Stomach smooth muscle (tissue), 2 donors: ENCODE results near the gene IL1RAP.
"Not testable (repeated sequence)": the region's sequence is repeated elsewhere in the genome, so short reads cannot be mapped to it uniquely, and the experiment has no call there.

Source experiments
- H3K27ac ChIP-seq: one replicate; pipeline ENCODE4 v1.7.0; 2013; ENCODE audit warnings: mild to moderate bottlenecking, low read length, inconsistent platforms
- H3K27me3 ChIP-seq, 2 donors: one replicate each; pipeline ENCODE4 v1.7.0; 2013; ENCODE audit warnings: low read length in 2 of 2; ENCODE audit not compliant: insufficient read depth in 2 of 2, control insufficient read depth in 1 of 2
- H3K36me3 ChIP-seq, 2 donors: one replicate each; pipeline ENCODE4 v1.7.0; 2013; ENCODE audit warnings: low read length in 2 of 2; ENCODE audit not compliant: control insufficient read depth in 2 of 2, insufficient read depth in 2 of 2
- H3K4me1 ChIP-seq: one replicate; pipeline ENCODE4 v1.7.0; 2013; ENCODE audit warnings: low read length; ENCODE audit not compliant: control insufficient read depth, insufficient read depth
- H3K4me3 ChIP-seq, 2 donors: one replicate each; pipeline ENCODE4 v1.7.0; 2013; ENCODE audit warnings: low read length in 2 of 2
- H3K9ac ChIP-seq, 2 donors: one replicate each; pipeline ENCODE4 v1.7.0; 2013; ENCODE audit warnings: low read length in 2 of 2, mild to moderate bottlenecking in 1 of 2
- H3K9me3 ChIP-seq, 2 donors: one replicate each; pipeline ENCODE4 v1.7.0; 2013; ENCODE audit warnings: low read length in 2 of 2; ENCODE audit not compliant: control insufficient read depth in 2 of 2
- donor health status: healthy.
- donor health status: Pancreatic carcinoma.

The IL1RAP gene

DNA sequence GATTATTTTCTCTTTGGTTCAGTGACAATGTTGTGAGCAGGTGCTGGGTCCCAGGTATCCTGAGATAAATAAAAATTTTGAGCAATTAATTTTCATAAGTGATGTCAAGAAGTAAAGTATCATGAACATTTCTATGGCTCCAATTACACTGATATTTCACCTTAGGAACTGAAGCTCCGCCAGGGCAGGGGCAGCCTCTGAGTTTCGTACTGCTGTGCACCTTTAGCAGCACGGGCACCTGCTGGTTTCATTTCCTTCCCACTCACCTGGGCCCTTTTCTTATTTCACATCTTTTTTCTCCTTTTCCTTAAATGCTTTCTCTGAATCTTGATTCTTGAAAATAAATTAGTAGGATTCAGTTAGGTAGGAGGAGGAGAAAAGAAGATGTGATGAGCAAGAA lies 1.2 kb upstream of the IL1RAP start:
- H3K36me3 ChIP-seq = no peaks in the 10 kb centered on the region
- no peak overlapping the region for H3K4me3 ChIP-seq
- H3K27me3 ChIP-seq = peaks cover 0 to 2% of the 10 kb centered on the region in 2 donors
- H3K27ac ChIP-seq = no peak overlapping the region
- H3K9ac ChIP-seq = no peak overlapping the region
- no peaks in the 10 kb centered on the region for H3K4me1 ChIP-seq
- no peaks in the 10 kb centered on the region for H3K9me3 ChIP-seq

DNA sequence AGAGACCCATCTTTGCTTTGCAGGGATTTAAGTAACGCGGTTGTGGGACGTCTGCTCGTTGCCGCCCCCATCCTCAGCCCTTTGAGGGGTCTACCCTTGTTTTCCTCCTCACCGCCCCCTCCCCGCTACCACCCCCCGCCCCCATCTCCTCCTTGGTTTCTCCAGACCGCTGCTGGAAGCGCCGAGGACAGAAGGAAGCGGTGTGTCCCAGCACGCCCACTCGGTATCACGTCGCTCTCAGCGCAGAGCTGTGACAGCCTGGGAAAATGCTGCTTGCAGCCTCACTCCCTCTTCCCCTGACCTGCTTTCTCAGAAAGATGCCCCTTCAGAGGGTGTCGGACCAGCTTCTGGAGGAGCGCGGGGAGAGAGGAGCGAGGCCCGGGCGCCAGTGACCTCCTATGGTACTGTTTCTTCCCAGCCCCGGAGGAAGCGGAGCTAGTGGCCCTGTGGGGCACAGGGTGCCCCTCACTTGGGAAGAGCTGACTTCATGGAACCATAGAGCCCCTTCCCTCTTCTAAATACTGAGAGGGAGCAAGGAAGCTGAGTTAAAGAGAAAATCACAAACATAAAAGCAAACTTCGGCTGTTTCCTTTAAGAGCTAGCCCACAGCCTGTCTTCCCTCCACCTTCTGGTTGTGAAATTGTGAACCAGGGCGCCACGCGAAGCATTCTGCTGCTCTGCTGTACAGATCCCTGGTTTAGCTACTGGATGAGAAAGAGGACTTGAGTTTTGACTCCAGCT lies 698 bp downstream of the IL1RAP start:
- H3K9ac ChIP-seq = peak overlapping the region; percentile 71 to 77
- peaks cover 0 to 2% of the 10 kb centered on the region in 2 donors for H3K27me3 ChIP-seq
- H3K4me3 ChIP-seq = peak overlapping the region; percentile 92 to 93
- H3K27ac ChIP-seq = no peak overlapping the region
- no peaks in the 10 kb centered on the region for H3K9me3 ChIP-seq
- H3K4me1 ChIP-seq = no peaks in the 10 kb centered on the region
- H3K36me3 ChIP-seq = no peaks in the 10 kb centered on the region

DNA sequence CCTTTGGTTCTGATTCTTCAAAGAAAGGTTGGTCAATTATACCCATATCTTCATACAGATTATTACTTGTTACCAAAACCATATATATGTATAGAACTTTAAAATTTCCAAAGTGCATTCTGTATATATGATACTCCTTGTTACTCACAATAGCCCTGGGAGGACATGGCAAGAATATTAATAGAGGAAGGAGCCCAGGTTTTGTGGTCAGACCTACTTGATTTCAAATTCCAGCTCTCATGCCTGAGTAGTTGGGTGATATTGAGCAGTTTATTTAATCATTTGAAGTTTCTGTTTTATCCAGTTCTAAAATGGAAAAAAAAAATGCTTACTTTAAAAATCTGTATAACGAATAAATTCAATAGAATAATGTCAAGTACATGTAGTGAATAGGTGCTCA lies 2.5 kb downstream of the IL1RAP start:
- H3K4me1 ChIP-seq = no peaks in the 10 kb centered on the region
- no peaks in the 10 kb centered on the region for H3K36me3 ChIP-seq
- H3K4me3 ChIP-seq = no peak overlapping the region
- H3K27me3 ChIP-seq = no peaks in the 10 kb centered on the region
- H3K27ac ChIP-seq = no peak overlapping the region
- no peak overlapping the region for H3K9ac ChIP-seq
- no peaks in the 10 kb centered on the region for H3K9me3 ChIP-seq

DNA sequence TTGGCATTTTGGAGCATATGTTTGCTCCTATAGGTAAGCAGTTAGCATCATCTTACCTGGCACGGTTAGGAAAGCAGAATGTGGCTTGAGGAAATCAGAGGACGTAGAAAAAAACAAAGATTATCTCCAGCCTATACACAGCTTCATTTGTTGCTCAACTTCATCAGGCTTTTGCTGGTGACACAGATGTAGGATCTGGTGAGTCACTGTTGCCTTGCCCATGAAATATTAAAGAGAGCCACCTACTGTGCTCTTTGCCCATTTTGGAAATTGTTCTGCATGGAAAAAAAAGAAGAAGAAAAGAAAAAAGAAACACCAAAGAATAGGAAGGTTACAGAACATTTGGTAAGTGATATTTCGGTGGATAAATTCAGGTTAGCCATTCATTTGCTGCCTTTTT lies 3.8 kb downstream of the IL1RAP start:
- Histone ChIP-seq H3K4me3 (no peak overlapping the region), H3K9ac (no peak overlapping the region), H3K4me1 (no peaks in the 10 kb centered on the region), H3K36me3 (no peaks in the 10 kb centered on the region), H3K9me3 (no peaks in the 10 kb centered on the region), H3K27me3 (no peaks in the 10 kb centered on the region), H3K27ac (no peak overlapping the region)

DNA sequence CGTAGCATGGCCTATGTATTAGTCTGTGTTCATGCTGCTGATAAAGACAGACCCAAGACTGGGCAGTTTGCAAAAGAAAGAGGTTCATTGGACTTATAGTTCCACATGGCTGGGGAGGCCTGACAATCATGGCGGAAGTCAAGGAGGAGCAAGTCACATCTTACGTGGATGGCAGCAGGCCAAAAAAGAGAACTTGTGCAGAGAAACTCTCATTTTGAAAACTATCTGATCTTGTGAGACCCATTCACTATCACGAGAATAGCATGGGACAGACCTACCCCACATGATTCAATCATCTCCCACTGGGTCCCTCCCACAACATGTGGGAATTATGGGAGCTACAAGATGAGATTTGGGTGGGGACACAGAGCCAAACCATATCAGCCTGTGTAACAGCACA lies 4.6 kb downstream of the IL1RAP start:
- not testable (repeated sequence) for H3K9ac ChIP-seq, H3K4me1 ChIP-seq, H3K9me3 ChIP-seq, H3K27ac ChIP-seq, H3K4me3 ChIP-seq, H3K36me3 ChIP-seq, H3K27me3 ChIP-seq

DNA sequence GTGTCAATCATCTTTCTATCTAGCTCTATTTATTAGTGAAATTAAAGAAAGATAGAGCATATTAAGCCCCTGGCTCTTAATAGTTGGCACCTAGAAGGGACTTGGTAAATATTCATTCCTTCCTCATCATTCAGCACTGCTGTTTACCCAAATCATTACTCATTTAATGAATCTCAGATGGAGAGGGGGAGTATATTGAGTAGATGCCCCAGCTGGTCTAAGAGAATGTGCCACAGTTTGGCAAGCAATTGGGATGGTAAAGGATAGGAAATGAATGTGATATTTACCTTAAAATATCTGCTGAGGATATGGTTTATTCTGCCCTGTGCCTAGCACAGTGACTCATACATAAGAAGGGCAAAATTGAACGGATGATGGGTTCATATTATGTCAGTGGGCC lies 6.0 kb downstream of the IL1RAP start:
- Histone ChIP-seq H3K4me1 (no peaks in the 10 kb centered on the region), H3K4me3 (no peak overlapping the region), H3K9me3 (no peaks in the 10 kb centered on the region), H3K27ac (no peak overlapping the region), H3K27me3 (no peaks in the 10 kb centered on the region), H3K9ac (no peak overlapping the region), H3K36me3 (no peaks in the 10 kb centered on the region)

DNA sequence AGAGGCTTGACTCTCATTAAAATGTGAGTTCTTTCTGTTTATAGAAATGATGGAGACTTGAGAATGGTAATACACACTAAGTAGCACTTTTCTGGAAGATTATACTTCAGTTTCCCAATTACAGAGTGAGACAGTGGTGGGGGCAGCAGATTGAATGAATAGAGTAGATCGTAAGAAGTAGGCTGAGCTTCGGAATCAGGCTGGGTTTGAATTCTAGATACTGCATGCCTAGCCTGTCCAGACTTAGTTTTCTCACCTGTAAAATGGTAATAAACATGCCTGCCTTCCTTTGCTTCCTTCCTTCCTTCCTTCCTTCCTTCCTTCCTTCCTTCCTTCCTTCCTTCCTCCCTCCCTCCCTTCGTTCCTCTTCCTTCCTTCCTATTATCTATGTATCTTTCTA lies 8.1 kb downstream of the IL1RAP start:
- no peak overlapping the region for H3K4me3 ChIP-seq
- no peaks in the 10 kb centered on the region for H3K9me3 ChIP-seq
- H3K27me3 ChIP-seq = no peaks in the 10 kb centered on the region
- no peaks in the 10 kb centered on the region for H3K36me3 ChIP-seq
- no peak overlapping the region for H3K9ac ChIP-seq
- no peaks in the 10 kb centered on the region for H3K4me1 ChIP-seq
- no peak overlapping the region for H3K27ac ChIP-seq

DNA sequence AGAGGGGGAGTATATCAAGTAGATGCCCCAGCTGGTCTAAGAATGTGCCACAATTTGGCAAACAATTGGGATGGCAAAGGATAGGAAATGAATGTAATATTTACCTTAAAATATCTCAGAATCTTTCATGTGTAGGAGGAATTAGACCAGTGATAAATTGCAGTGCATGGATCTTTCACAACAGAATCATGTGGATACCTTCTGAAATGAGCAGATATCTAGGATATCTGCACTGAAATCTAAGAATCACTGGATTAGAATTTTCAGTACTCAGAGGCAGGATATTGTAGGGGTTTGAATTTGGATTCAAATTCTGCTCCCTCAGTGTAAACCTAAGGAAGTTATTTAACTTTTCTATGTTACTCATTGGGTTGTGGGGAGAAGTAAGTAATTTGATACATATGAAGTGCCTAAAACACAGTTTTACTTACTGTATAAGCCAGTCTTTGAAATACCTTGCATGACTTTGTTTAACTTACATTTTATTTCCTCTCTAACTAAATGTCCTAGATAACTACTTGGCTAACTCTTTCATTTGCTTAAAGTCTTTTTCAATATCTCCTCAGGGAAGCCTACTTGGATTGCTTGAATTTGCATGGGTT lies 8.8 kb downstream of the IL1RAP start:
- no peak overlapping the region for H3K4me3 ChIP-seq
- H3K27ac ChIP-seq = no peak overlapping the region
- H3K9me3 ChIP-seq = no peaks in the 10 kb centered on the region
- H3K36me3 ChIP-seq = no peaks in the 10 kb centered on the region
- H3K4me1 ChIP-seq = no peaks in the 10 kb centered on the region
- H3K27me3 ChIP-seq = no peaks in the 10 kb centered on the region
- H3K9ac ChIP-seq = no peak overlapping the region

DNA sequence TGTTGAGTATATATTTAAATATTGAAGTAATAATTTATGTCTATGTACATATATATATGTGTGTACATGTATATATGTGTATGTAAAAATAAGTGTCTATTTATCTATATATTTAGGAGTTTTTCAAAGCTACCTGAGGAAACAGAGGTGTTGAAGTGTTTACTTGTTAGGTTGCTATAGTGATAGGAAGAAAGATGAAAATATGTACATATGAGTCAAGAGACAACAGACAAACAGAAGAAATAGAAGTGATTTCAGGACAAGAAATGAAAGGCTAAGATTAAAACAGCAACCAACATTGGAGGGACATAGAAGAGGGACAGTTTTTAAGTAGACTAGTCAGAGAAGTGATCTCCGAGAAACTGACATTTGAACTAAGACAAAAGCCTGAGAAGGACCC lies 11.1 kb downstream of the IL1RAP start:
- H3K4me3 ChIP-seq = no peak overlapping the region
- H3K36me3 ChIP-seq = no peaks in the 10 kb centered on the region
- H3K9me3 ChIP-seq = no peaks in the 10 kb centered on the region
- no peak overlapping the region for H3K27ac ChIP-seq
- H3K27me3 ChIP-seq = no peaks in the 10 kb centered on the region
- H3K4me1 ChIP-seq = no peaks in the 10 kb centered on the region
- H3K9ac ChIP-seq = no peak overlapping the region

DNA sequence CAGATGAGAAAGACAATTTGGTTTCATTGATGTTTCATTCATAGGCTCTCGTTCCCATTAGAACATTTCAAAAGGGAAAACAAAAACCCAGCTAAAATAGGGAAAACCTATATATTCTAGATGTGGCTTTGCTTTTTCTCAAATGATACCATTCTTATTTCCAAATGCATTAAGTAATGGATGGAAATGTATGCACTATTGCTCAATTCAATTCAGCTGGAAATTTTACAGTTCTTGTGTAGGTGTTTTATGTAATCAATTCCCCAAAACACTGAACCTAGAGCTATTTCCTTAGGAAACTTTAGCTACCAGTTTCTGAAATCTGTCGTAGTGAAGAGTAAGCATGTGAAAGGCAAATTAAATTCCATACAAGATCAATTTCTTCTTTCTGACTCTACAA lies 11.7 kb downstream of the IL1RAP start:
- Histone ChIP-seq H3K27me3 (no peaks in the 10 kb centered on the region), H3K4me3 (no peak overlapping the region), H3K27ac (no peak overlapping the region), H3K9me3 (no peaks in the 10 kb centered on the region), H3K36me3 (no peaks in the 10 kb centered on the region), H3K4me1 (no peaks in the 10 kb centered on the region), H3K9ac (no peak overlapping the region)
